Lower lobe of right lung (tissue), 2 donors: ENCODE measurements around the gene CEP89. TPM values are rescaled to one million over a fixed set of nuclear protein-coding genes. Genes with fewer than 3 reads are reported as not detected.
"Not testable (repeated sequence)": the region's sequence is repeated elsewhere in the genome, so short reads cannot be mapped to it uniquely, and the experiment has no call there.

Experiments used
- ATAC-seq, 2 donors: fragments of 200-7000 bp; cut with Tn5 transposase; one replicate each; pipeline ENCODE4 v1.9.1; 2020 to 2022; ENCODE audit warnings: mild to moderate bottlenecking in 2 of 2, moderate library complexity in 2 of 2
- DNase-seq: peaks from one replicate; pipeline ENCODE4 v3.0.0-alpha.2; 2020
- H3K27ac ChIP-seq: fragments of 200-600 bp; one replicate; pipeline ENCODE4 v1.8.0; 2022
- H3K27me3 ChIP-seq: fragments of 200-600 bp; one replicate; pipeline ENCODE4 v1.8.0; 2022; ENCODE audit warnings: low read depth
- H3K36me3 ChIP-seq: fragments of 200-600 bp; one replicate; pipeline ENCODE4 v1.8.0; 2022; ENCODE audit warnings: mild to moderate bottlenecking
- H3K4me1 ChIP-seq: fragments of 200-600 bp; one replicate; pipeline ENCODE4 v1.8.0; 2022
- H3K4me3 ChIP-seq: fragments of 200-600 bp; one replicate; pipeline ENCODE4 v1.8.0; 2022; ENCODE audit warnings: mild to moderate bottlenecking
- H3K9me3 ChIP-seq: fragments of 200-600 bp; one replicate; pipeline ENCODE4 v1.8.0; 2022
- CTCF ChIP-seq: fragments of 200-600 bp; IDR thresholded peaks from one replicate; pipeline ENCODE4 v1.8.0; 2022; ENCODE audit warnings: antibody characterized with exemption, mild to moderate bottlenecking
- intact Hi-C: fragments of 100-400 bp; cut with DNase I; formaldehyde crosslinking; loops from one replicate; pipeline ENCODE4 v1.11.0; 2022
- total RNA-seq: library from RNA; stranded (reverse); fragmentation: NEBNext Ultra II Directional; extraction: Animal tissue kit (Norgen Biotek cat#: 25700); gene quantifications from one replicate; pipeline ENCODE4 v1.2.1, GENCODE V29; 2021
- donor health status: DM: no; HTN: yes; CAD: no; lungs with severe emphysema.

CEP89 gene
- total RNA-seq, 1 donor from 2014 or later, result 19.8 TPM

GRCh38 chr19:32988724-32989123 lies 17.0 kb upstream of the CEP89 start:
- ATAC-seq (no peak), DNase-seq (no peak)
- no peaks in the 10 kb centered on the region for H3K9me3 ChIP-seq
- no peak overlapping the region for H3K4me3 ChIP-seq
- peaks cover 14% of the 10 kb centered on the region for H3K36me3 ChIP-seq
- no peaks in the 10 kb centered on the region for H3K4me1 ChIP-seq
- H3K27ac ChIP-seq, result no peak overlapping the region
- no peak for TF ChIP-seq CTCF
- no peaks in the 10 kb centered on the region for H3K27me3 ChIP-seq
- intact Hi-C loops, result no loop called here

GRCh38 chr19:32988254-32988653 lies 16.5 kb upstream of the CEP89 start:
- H3K27me3 ChIP-seq, H3K4me3 ChIP-seq, DNase-seq, ATAC-seq, H3K9me3 ChIP-seq, H3K4me1 ChIP-seq, H3K27ac ChIP-seq, intact Hi-C loops: not testable (repeated sequence)
- H3K36me3 ChIP-seq, result peaks cover 14% of the 10 kb centered on the region

- H3K27me3 ChIP-seq, H3K36me3 ChIP-seq, H3K9me3 ChIP-seq, ATAC-seq, DNase-seq, H3K27ac ChIP-seq, H3K4me1 ChIP-seq, intact Hi-C loops, H3K4me3 ChIP-seq: not testable (repeated sequence)
Measured at GRCh38 chr19:32982488-32982887, 10.7 kb upstream of the CEP89 start.

GRCh38 chr19:32979807-32980206 lies 8.0 kb upstream of the CEP89 start:
- not testable (repeated sequence) for ATAC-seq, DNase-seq

GRCh38 chr19:32977813-32978212 lies 6.1 kb upstream of the CEP89 start:
- H3K27ac ChIP-seq, H3K36me3 ChIP-seq, intact Hi-C loops, ATAC-seq, DNase-seq, H3K9me3 ChIP-seq, H3K4me1 ChIP-seq, H3K4me3 ChIP-seq, H3K27me3 ChIP-seq: not testable (repeated sequence)

More at GRCh38 chr19:32979807-32980206, 8.0 kb upstream of the CEP89 start:
- H3K4me3 ChIP-seq, H3K27ac ChIP-seq, H3K4me1 ChIP-seq, H3K9me3 ChIP-seq, H3K27me3 ChIP-seq, H3K36me3 ChIP-seq, intact Hi-C loops: not testable (repeated sequence)

- no peak overlapping the region for H3K4me3 ChIP-seq
- DNase-seq (no peak), ATAC-seq (peak; percentile 29 to 39)
- H3K27me3 ChIP-seq, result no peaks in the 10 kb centered on the region
- no peaks in the 10 kb centered on the region for H3K9me3 ChIP-seq
- no peak overlapping the region for H3K27ac ChIP-seq
- intact Hi-C loops, result no loop called here
- H3K36me3 ChIP-seq, result peaks cover 3% of the 10 kb centered on the region
- no peak for TF ChIP-seq CTCF
- H3K4me1 ChIP-seq, result peaks cover 8% of the 10 kb centered on the region
Measured at GRCh38 chr19:32977280-32977679, 5.5 kb upstream of the CEP89 start.

GRCh38 chr19:32976223-32976805 lies 4.6 kb upstream of the CEP89 start:
- intact Hi-C loops, result no loop called here
- H3K27ac ChIP-seq, result no peak overlapping the region
- no peak for ATAC-seq

More at GRCh38 chr19:32976223-32976805, 4.6 kb upstream of the CEP89 start:
- Histone ChIP-seq H3K4me1 (peaks cover 9% of the 10 kb centered on the region), H3K9me3 (no peaks in the 10 kb centered on the region), H3K27me3 (no peaks in the 10 kb centered on the region), H3K4me3 (no peak overlapping the region), H3K36me3 (peaks cover 3% of the 10 kb centered on the region)
- DNase-seq, result peak; percentile 81
- TF ChIP-seq CTCF, result peak; percentile 70
